Lower lobe of right lung (tissue), 2 donors: ENCODE results near the gene VPS26C. TPM values are rescaled to one million over a fixed set of nuclear protein-coding genes. Genes with fewer than 3 reads are reported as not detected.

Source experiments
- ATAC-seq, 2 donors: fragments of 200-7000 bp; cut with Tn5 transposase; one replicate each; pipeline ENCODE4 v1.9.1; 2020 to 2022; ENCODE audit warnings: mild to moderate bottlenecking in 2 of 2, moderate library complexity in 2 of 2
- DNase-seq: peaks from one replicate; pipeline ENCODE4 v3.0.0-alpha.2; 2020
- H3K27ac ChIP-seq: fragments of 200-600 bp; one replicate; pipeline ENCODE4 v1.8.0; 2022
- H3K27me3 ChIP-seq: fragments of 200-600 bp; one replicate; pipeline ENCODE4 v1.8.0; 2022; ENCODE audit warnings: low read depth
- H3K36me3 ChIP-seq: fragments of 200-600 bp; one replicate; pipeline ENCODE4 v1.8.0; 2022; ENCODE audit warnings: mild to moderate bottlenecking
- H3K4me1 ChIP-seq: fragments of 200-600 bp; one replicate; pipeline ENCODE4 v1.8.0; 2022
- H3K4me3 ChIP-seq: fragments of 200-600 bp; one replicate; pipeline ENCODE4 v1.8.0; 2022; ENCODE audit warnings: mild to moderate bottlenecking
- H3K9me3 ChIP-seq: fragments of 200-600 bp; one replicate; pipeline ENCODE4 v1.8.0; 2022
- CTCF ChIP-seq: fragments of 200-600 bp; IDR thresholded peaks from one replicate; pipeline ENCODE4 v1.8.0; 2022; ENCODE audit warnings: antibody characterized with exemption, mild to moderate bottlenecking
- intact Hi-C: fragments of 100-400 bp; cut with DNase I; formaldehyde crosslinking; loops from one replicate; pipeline ENCODE4 v1.11.0; 2022
- total RNA-seq: library from RNA; stranded (reverse); fragmentation: NEBNext Ultra II Directional; extraction: Animal tissue kit (Norgen Biotek cat#: 25700); gene quantifications from one replicate; pipeline ENCODE4 v1.2.1, GENCODE V29; 2021
- donor health status: DM: no; HTN: yes; CAD: no; lungs with severe emphysema.

Gene VPS26C
- total RNA-seq, 1 donor from 2014 or later, result 62.2 TPM

GRCh38 chr21:37210799-37211198 lies 56.3 kb downstream of the VPS26C start:
- ATAC-seq, result no peak
- H3K4me3 ChIP-seq, result no peak overlapping the region

GRCh38 chr21:37210130-37210529 lies 57.0 kb downstream of the VPS26C start:
- intact Hi-C loops, result no loop called here
- H3K4me3 ChIP-seq, result no peak overlapping the region
- peaks cover 16% of the 10 kb centered on the region for H3K4me1 ChIP-seq
- H3K27me3 ChIP-seq, result no peaks in the 10 kb centered on the region
- ATAC-seq (peak in 1 of 2 donors; percentile 18), DNase-seq (no peak)
- no peaks in the 10 kb centered on the region for H3K36me3 ChIP-seq
- no peak overlapping the region for H3K27ac ChIP-seq
- no peaks in the 10 kb centered on the region for H3K9me3 ChIP-seq
- TF ChIP-seq CTCF, result no peak

More at GRCh38 chr21:37210799-37211198, 56.3 kb downstream of the VPS26C start:
- Histone ChIP-seq H3K36me3 (no peaks in the 10 kb centered on the region), H3K27ac (no peak overlapping the region), H3K27me3 (no peaks in the 10 kb centered on the region), H3K4me1 (peaks cover 16% of the 10 kb centered on the region), H3K9me3 (no peaks in the 10 kb centered on the region)
- no peak for DNase-seq
- intact Hi-C loops, result no loop called here
- no peak for TF ChIP-seq CTCF

- no peaks in the 10 kb centered on the region for H3K27me3 ChIP-seq
- no peaks in the 10 kb centered on the region for H3K36me3 ChIP-seq
- no peaks in the 10 kb centered on the region for H3K9me3 ChIP-seq
- peaks cover 16% of the 10 kb centered on the region for H3K4me1 ChIP-seq
- H3K27ac ChIP-seq, result no peak overlapping the region
- ATAC-seq (peak; percentile 15 to 41), DNase-seq (no peak)
- intact Hi-C loops, result no loop called here
- H3K4me3 ChIP-seq, result no peak overlapping the region
- no peak for TF ChIP-seq CTCF
Measured at GRCh38 chr21:37208741-37209225, 58.4 kb downstream of the VPS26C start.

- ATAC-seq (peak; percentile 90), DNase-seq (peak; percentile 85)
- no peak overlapping the region for H3K27ac ChIP-seq
- TF ChIP-seq CTCF, result no peak
- intact Hi-C loops, result no loop called here
- no peaks in the 10 kb centered on the region for H3K27me3 ChIP-seq
- H3K4me1 ChIP-seq, result peaks cover 16% of the 10 kb centered on the region
- H3K4me3 ChIP-seq, result no peak overlapping the region
- no peaks in the 10 kb centered on the region for H3K9me3 ChIP-seq
- peaks cover 3% of the 10 kb centered on the region for H3K36me3 ChIP-seq
Measured at GRCh38 chr21:37208056-37208721, 58.9 kb downstream of the VPS26C start.

- Histone ChIP-seq H3K36me3 (peaks cover 10% of the 10 kb centered on the region), H3K27ac (peak overlapping the region; percentile 46), H3K9me3 (no peaks in the 10 kb centered on the region), H3K4me1 (peaks cover 16% of the 10 kb centered on the region), H3K4me3 (no peak overlapping the region), H3K27me3 (no peaks in the 10 kb centered on the region)
- intact Hi-C loops, result no loop called here
- TF ChIP-seq CTCF, result no peak
- DNase-seq (no peak), ATAC-seq (peak; percentile 48 to 68)
Measured at GRCh38 chr21:37207441-37208009, 59.6 kb downstream of the VPS26C start.
